ENCODE results near the gene KRI1. TPM values are rescaled to one million over a fixed set of nuclear protein-coding genes. Genes with fewer than 3 reads are reported as not detected.
"Not testable (repeated sequence)": the region's sequence is repeated elsewhere in the genome, so short reads cannot be mapped to it uniquely, and the experiment has no call there.

Gene KRI1
- total and polyA plus RNA-seq, 2 donors (not counting 1 experiment from before 2014, with no cell fraction given), result 8.6 to 9.4 TPM

DNA sequence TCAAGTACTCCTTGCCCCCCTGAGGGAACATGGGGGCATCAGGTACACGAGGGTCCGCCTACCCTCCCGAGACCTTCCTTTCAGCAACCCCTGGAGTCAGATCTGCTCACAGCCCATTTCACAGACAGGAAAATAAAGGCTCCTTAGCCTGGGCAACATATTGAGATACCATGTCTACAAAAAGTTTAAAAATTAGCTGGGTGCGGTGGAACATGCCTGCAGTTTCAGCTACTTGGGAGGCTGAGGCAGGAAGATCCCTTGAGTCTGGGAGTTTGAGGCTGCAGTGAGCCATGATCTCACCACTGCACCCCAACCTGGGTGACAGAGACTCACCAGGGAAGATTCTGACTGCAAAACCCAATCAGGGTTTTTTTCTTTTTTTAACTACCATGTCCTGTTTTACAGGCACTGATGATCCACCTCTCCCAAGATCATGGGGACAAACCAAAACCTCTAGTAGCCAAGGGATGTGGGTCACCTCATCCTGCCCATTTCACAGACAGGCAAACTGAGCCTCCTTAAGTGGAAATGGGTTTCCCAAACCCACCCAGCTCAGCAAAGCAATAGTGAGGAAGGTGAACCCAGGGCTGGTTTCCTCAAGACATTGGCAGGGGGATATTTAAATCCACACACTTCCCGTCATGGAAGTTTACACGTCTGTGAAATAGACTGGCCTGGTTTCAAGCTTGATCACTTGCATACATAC is 9.4 kb upstream of the KRI1 start:
- H3K9ac ChIP-seq (ENCODE audit: insufficient read depth, low read length), result no peak overlapping the region
- DNase-seq (ENCODE audit: low read depth in 2 of 2), result no peak
- H3K9me3 ChIP-seq (ENCODE audit: control insufficient read depth, insufficient read depth, low read depth, low read length), result no peaks in the 10 kb centered on the region
- H3K4me3 ChIP-seq (replicated peaks in 1 of 4; ENCODE audit: control extremely low read depth in 1 of 4, insufficient read depth in 1 of 4, low read depth in 3 of 4, low read length in 4 of 4), result no peak overlapping the region
- TF ChIP-seq EZH2 (IDR thresholded peaks at IDR 0.05; ENCODE audit: low read length, missing control alignments), result no peak
- no peaks in the 10 kb centered on the region for H4K20me1 ChIP-seq (ENCODE audit: control insufficient read depth, extremely low read depth, insufficient read depth, low read length)
- H3K79me2 ChIP-seq (ENCODE audit: control insufficient read depth, insufficient read depth, low read length), result no peaks in the 10 kb centered on the region
- H2AFZ ChIP-seq (ENCODE audit: low read length), result no peak overlapping the region
- H3K27me3 ChIP-seq (ENCODE audit: control insufficient read depth, insufficient read depth, low read length), result no peaks in the 10 kb centered on the region
- H3K27ac ChIP-seq (ENCODE audit: insufficient read depth, low read length), result no peak overlapping the region
- H3K36me3 ChIP-seq (ENCODE audit: control insufficient read depth, insufficient read depth, low read length), result no peaks in the 10 kb centered on the region
- no peaks in the 10 kb centered on the region for H3K4me1 ChIP-seq (ENCODE audit: control insufficient read depth, extremely low read depth, insufficient read depth, low read length)
- no peak overlapping the region for H3K4me2 ChIP-seq (ENCODE audit: extremely low read depth, insufficient read depth, low read length)

GRCh38 chr19:10574462-10574861 is 8.7 kb upstream of the KRI1 start:
- TF ChIP-seq, protein P1, sequence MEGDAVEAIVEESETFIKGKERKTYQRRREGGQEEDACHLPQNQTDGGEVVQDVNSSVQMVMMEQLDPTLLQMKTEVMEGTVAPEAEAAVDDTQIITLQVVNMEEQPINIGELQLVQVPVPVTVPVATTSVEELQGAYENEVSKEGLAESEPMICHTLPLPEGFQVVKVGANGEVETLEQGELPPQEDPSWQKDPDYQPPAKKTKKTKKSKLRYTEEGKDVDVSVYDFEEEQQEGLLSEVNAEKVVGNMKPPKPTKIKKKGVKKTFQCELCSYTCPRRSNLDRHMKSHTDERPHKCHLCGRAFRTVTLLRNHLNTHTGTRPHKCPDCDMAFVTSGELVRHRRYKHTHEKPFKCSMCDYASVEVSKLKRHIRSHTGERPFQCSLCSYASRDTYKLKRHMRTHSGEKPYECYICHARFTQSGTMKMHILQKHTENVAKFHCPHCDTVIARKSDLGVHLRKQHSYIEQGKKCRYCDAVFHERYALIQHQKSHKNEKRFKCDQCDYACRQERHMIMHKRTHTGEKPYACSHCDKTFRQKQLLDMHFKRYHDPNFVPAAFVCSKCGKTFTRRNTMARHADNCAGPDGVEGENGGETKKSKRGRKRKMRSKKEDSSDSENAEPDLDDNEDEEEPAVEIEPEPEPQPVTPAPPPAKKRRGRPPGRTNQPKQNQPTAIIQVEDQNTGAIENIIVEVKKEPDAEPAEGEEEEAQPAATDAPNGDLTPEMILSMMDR (conservative IDR thresholded peaks at IDR 0.05 in 1 of 2, IDR thresholded peaks at IDR 0.05 in 1 of 2; ENCODE audit: low read depth in 1 of 2, low read length in 2 of 2), result no peak
- no peak for TF ChIP-seq EZH2 (IDR thresholded peaks at IDR 0.05; ENCODE audit: low read length, missing control alignments)
- no peak for DNase-seq (ENCODE audit: low read depth in 2 of 2)

GRCh38 chr19:10573793-10574192 is 8.0 kb upstream of the KRI1 start:
- not testable (repeated sequence) for H3K79me2 ChIP-seq (ENCODE audit: control insufficient read depth, insufficient read depth, low read length); H3K4me3 ChIP-seq (replicated peaks in 1 of 4; ENCODE audit: control extremely low read depth in 1 of 4, insufficient read depth in 1 of 4, low read depth in 3 of 4, low read length in 4 of 4); H3K9ac ChIP-seq (ENCODE audit: insufficient read depth, low read length); H3K4me2 ChIP-seq (ENCODE audit: extremely low read depth, insufficient read depth, low read length); H4K20me1 ChIP-seq (ENCODE audit: control insufficient read depth, extremely low read depth, insufficient read depth, low read length); H3K4me1 ChIP-seq (ENCODE audit: control insufficient read depth, extremely low read depth, insufficient read depth, low read length); H3K36me3 ChIP-seq (ENCODE audit: control insufficient read depth, insufficient read depth, low read length); H3K9me3 ChIP-seq (ENCODE audit: control insufficient read depth, insufficient read depth, low read depth, low read length); DNase-seq (ENCODE audit: low read depth in 2 of 2); H3K27me3 ChIP-seq (ENCODE audit: control insufficient read depth, insufficient read depth, low read length); H2AFZ ChIP-seq (ENCODE audit: low read length); H3K27ac ChIP-seq (ENCODE audit: insufficient read depth, low read length)

More at GRCh38 chr19:10574462-10574861, 8.7 kb upstream of the KRI1 start:
- no peak overlapping the region for H2AFZ ChIP-seq (ENCODE audit: low read length)
- H3K4me2 ChIP-seq (ENCODE audit: extremely low read depth, insufficient read depth, low read length), result no peak overlapping the region
- H3K27ac ChIP-seq (ENCODE audit: insufficient read depth, low read length), result no peak overlapping the region
- no peaks in the 10 kb centered on the region for H4K20me1 ChIP-seq (ENCODE audit: control insufficient read depth, extremely low read depth, insufficient read depth, low read length)
- no peaks in the 10 kb centered on the region for H3K36me3 ChIP-seq (ENCODE audit: control insufficient read depth, insufficient read depth, low read length)
- H3K27me3 ChIP-seq (ENCODE audit: control insufficient read depth, insufficient read depth, low read length), result no peaks in the 10 kb centered on the region
- no peaks in the 10 kb centered on the region for H3K79me2 ChIP-seq (ENCODE audit: control insufficient read depth, insufficient read depth, low read length)
- H3K9ac ChIP-seq (ENCODE audit: insufficient read depth, low read length), result no peak overlapping the region
- no peak overlapping the region for H3K4me3 ChIP-seq (replicated peaks in 1 of 4; ENCODE audit: control extremely low read depth in 1 of 4, insufficient read depth in 1 of 4, low read depth in 3 of 4, low read length in 4 of 4)
- no peaks in the 10 kb centered on the region for H3K9me3 ChIP-seq (ENCODE audit: control insufficient read depth, insufficient read depth, low read depth, low read length)
- peaks cover under 1% of the 10 kb centered on the region for H3K4me1 ChIP-seq (ENCODE audit: control insufficient read depth, extremely low read depth, insufficient read depth, low read length)
